ENCODE measurements around the gene SCFD2. TPM values are rescaled to one million over a fixed set of nuclear protein-coding genes. Genes with fewer than 3 reads are reported as not detected.
"Not testable (repeated sequence)": the region's sequence is repeated elsewhere in the genome, so short reads cannot be mapped to it uniquely, and the experiment has no call there.

Gene SCFD2
- total RNA-seq, 2 experiments from 2014 or later = 21.6 to 22.5 TPM

DNA sequence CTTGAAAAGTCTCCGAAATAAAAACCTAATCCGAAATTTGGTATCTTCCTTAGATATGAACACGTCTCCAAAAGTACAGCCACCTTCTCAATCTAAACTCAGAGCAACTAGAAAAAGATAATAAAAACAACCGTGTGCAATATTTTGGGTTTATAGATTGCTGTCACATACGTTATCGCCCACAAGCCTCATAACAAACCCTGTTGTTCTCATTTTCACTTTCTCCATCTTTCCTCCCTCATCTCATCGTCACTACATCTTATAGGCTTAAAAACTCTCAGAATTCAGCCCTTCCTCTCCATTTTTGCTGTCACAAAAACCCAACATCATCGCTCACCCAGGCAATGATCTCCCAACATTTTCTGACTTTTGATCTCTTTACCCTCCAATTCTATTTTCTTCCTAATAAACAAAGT lies 448 bp upstream of the SCFD2 start:
- DNase-seq (no peak), ATAC-seq (peak; percentile 49)
- Mint-ChIP-seq H3K9me3 (ENCODE audit: low read depth) (no peaks in the 10 kb centered on the region), H3K27me3 (peaks cover 9% of the 10 kb centered on the region), H3K36me3 (ENCODE audit: low read depth) (peaks cover 8% of the 10 kb centered on the region), H3K27ac (peak overlapping the region; percentile 95), H3K4me1 (peaks cover 40% of the 10 kb centered on the region), H3K4me3 (peak overlapping the region; percentile 95)
- intact Hi-C loops (cut with DNase I, micrococcal nuclease) = loop anchor here (1.0 to 10.0 kb wide), 7 partner anchors 11 to 654 kb away; partner anchors contain the start of gene FIP1L1 (in 2 of the 2)
- POLR2A ChIA-PET = interaction anchor here (0.6 to 1.2 kb wide), 2 partner anchors 11 to 697 kb away, joined by 3 read pairs; partner anchors contain the start of gene FIP1L1
- CTCF ChIA-PET = interaction anchor here (1.4 to 1.5 kb wide), 2 partner anchors 12 to 14 kb away, joined by 3 to 5 read pairs; no protein-coding TSS in a partner anchor

DNA sequence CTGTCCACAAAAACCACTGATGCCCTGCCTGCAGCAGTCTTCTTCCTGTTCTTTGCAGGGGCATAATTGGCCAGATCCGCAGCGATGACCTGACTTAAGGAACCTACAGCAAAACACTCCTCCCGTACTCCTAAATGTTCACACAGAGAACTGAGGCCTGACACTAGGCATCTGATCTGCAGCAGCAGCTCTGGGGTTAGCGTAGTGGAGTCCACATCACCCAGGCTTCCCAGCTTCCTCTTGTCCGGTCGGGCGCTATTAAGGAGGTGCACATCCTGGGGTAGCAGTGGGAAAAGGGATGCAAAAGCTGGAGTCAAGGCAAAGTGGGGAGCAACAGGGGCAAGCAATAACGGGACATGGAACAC lies 758 bp downstream of the SCFD2 start:
- Mint-ChIP-seq H3K9me3 (ENCODE audit: low read depth) (no peaks in the 10 kb centered on the region), H3K4me1 (peaks cover 52% of the 10 kb centered on the region), H3K27me3 (peaks cover 4% of the 10 kb centered on the region), H3K4me3 (peak overlapping the region; percentile 95), H3K27ac (peak overlapping the region; percentile 95), H3K36me3 (ENCODE audit: low read depth) (peaks cover 14% of the 10 kb centered on the region)
- peak; percentile 21 for DNase-seq
- intact Hi-C loops (cut with DNase I, micrococcal nuclease) = loop anchor here (5.0 to 10.0 kb wide), 5 partner anchors 233 to 650 kb away; no protein-coding TSS in a partner anchor
- ChIA-PET CTCF (interaction anchor here (1.5 kb wide), 1 partner anchor 15 kb away, joined by 5 read pairs; no protein-coding TSS in a partner anchor), POLR2A (interaction anchor here (1.2 kb wide), 1 partner anchor 12 kb away, joined by 3 read pairs; the partner anchor contains the start of gene FIP1L1)
- no peak for ATAC-seq

DNA sequence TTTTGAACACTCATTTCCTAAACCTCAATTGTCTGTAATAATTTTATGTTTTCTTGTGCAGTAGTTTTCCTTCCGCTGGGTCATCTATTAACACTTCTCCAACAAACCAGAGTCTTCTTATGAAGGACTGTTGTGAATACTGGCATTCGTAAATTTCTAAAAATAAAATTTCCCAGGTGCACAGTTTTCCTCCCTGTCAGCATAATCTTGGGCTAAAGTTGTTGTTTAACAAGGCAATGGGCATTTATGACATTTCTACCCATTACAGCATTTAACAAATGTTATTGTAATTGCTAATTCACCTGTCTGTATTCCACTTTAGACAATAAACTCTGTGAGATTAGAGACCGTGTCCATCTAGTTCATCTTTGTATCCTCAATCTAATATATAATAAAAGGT lies 1.2 kb downstream of the SCFD2 start:
- Mint-ChIP-seq H3K4me3 (peak overlapping the region; percentile 95), H3K27me3 (no peaks in the 10 kb centered on the region), H3K36me3 (ENCODE audit: low read depth) (peaks cover 14% of the 10 kb centered on the region), H3K4me1 (peaks cover 56% of the 10 kb centered on the region), H3K9me3 (ENCODE audit: low read depth) (no peaks in the 10 kb centered on the region), H3K27ac (no peak overlapping the region)
- POLR2A ChIA-PET = interaction anchor here (0.6 kb wide), 1 partner anchor 695 kb away, joined by 3 read pairs; no protein-coding TSS in a partner anchor
- DNase-seq (no peak), ATAC-seq (no peak)
- CTCF ChIA-PET = interaction anchor here (1.5 kb wide), 1 partner anchor 15 kb away, joined by 5 read pairs; no protein-coding TSS in a partner anchor
- intact Hi-C loops (cut with DNase I, micrococcal nuclease) = loop anchor here (5.0 to 10.0 kb wide), 5 partner anchors 232 to 650 kb away; no protein-coding TSS in a partner anchor

DNA sequence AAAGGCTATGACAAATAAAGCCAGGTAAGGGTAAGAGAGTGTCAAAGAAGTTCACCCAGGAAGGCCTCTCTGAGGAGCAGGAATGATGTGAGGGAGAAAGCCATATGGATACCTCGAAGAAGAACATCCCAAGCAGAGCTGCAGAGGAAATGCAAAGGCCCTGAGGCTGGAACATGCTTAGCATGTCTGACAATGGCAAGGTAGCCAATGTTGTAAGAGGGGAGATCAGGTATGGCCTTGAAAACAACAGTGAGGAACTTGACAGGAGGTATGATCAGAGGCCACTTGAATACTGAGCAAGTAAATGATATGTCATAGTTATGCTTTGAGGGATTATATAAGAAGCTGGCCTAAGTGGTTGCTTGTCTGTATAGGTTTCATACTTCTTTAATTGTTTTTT lies 3.8 kb downstream of the SCFD2 start:
- no peak for ATAC-seq
- DNase-seq = no peak
- H3K4me1 Mint-ChIP-seq = peaks cover 61% of the 10 kb centered on the region
- ChIA-PET POLR2A (interaction anchor here (0.6 kb wide), 1 partner anchor 56 kb away, joined by 4 read pairs; no protein-coding TSS in a partner anchor), CTCF (no interaction called here)
- H3K9me3 Mint-ChIP-seq (ENCODE audit: low read depth) = no peaks in the 10 kb centered on the region
- peak overlapping the region; percentile 58 for H3K4me3 Mint-ChIP-seq
- intact Hi-C loops (cut with DNase I, micrococcal nuclease) = loop anchor here in 1 of 2 experiments (10.0 kb wide), 1 partner anchor 647 kb away; no protein-coding TSS in a partner anchor
- H3K36me3 Mint-ChIP-seq (ENCODE audit: low read depth) = peaks cover 22% of the 10 kb centered on the region
- no peaks in the 10 kb centered on the region for H3K27me3 Mint-ChIP-seq
- H3K27ac Mint-ChIP-seq = peak overlapping the region; percentile 57

DNA sequence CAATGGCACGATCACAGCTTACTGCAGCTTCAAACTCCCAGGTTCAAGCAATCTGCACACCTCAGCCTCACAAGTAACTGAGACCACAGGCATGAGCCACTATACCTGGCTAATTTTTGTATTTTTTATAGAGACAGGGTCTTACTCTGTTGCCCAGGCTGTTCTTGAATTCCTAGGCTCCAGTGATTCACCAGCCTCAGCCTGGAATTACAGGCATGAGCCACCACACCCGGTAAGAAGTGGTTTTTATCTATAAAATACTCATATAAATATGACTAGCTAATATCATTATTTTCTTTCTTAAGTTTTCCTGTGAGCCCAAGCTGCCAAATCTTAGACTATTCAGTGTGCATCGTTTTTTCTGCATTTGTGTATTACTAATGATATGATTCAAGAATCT lies 4.4 kb downstream of the SCFD2 start:
- ChIA-PET CTCF (no interaction called here), POLR2A (no interaction called here)
- no peaks in the 10 kb centered on the region for H3K9me3 Mint-ChIP-seq (ENCODE audit: low read depth)
- no peak overlapping the region for H3K4me3 Mint-ChIP-seq
- H3K36me3 Mint-ChIP-seq (ENCODE audit: low read depth) = peaks cover 22% of the 10 kb centered on the region
- ATAC-seq (no peak), DNase-seq (no peak)
- no peak overlapping the region for H3K27ac Mint-ChIP-seq
- H3K4me1 Mint-ChIP-seq = peaks cover 54% of the 10 kb centered on the region
- H3K27me3 Mint-ChIP-seq = no peaks in the 10 kb centered on the region
- intact Hi-C loops (cut with DNase I, micrococcal nuclease) = loop anchor here in 1 of 2 experiments (10.0 kb wide), 1 partner anchor 647 kb away; no protein-coding TSS in a partner anchor

DNA sequence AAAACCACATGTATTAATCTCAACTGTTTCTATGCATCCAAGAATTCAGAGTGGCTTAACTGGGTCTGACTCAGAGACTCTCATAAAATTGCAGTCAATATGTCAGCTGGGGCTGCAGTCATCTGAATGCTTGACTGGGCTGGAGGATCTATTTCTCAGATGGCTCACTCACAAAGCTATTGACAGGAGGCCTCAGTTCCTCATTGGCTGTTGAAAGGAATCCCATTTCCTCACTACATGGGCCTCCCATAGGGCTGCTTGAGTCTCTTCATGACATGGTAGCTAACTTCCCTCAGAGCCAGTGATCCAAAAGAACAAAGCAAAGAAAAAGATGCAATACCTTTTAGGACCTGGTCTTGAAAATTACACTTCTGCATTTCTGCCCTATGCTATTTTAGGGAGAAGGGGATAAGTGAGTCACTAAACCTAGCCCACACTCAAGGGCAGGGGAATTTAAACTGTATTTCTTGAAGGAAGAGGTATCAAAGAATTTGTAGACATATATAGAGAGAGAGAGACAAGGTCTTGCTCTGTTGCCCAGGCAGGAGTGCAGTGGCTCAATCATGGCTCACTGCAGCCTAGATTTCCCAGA lies 9.8 kb downstream of the SCFD2 start:
- ChIA-PET POLR2A (no interaction called here), CTCF (interaction anchor here (0.6 kb wide), 1 partner anchor 151 kb away, joined by 3 read pairs; no protein-coding TSS in a partner anchor)
- H3K4me3 Mint-ChIP-seq = no peak overlapping the region

DNA sequence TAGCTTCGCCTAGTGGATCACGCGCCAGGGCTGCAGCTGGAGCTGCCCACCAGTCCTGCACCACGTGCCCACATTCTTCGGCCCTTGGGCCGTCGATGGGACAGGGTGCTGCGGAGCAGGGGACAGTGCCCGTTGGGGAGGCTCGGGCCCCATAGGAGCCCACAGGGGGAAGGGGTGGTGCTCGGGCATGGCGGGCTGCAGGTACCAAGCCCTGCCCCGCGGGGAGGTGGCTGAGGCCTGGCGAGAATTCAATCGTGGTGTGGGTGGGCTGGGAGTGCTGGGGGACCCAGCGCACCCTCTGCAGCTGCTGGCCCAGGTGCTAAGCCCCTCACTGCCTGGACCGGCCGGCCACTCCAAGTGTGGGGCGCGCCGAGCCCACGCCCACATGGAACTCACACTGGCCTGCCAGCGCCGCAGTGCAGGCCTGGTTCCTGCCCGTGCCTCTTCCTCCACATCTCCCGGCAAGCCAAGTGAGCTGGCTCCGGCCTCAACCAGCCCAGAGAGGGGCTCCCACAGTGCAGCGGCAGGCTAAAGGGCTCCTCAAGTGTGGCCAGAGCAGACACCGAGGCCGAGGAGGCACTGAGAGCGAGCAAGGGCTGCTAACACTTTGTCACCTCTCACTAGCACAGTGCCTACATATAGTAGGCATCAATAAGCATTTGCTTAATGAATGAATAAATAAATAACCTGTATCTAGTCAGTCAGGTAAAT lies 11.7 kb downstream of the SCFD2 start:
- Mint-ChIP-seq H3K4me1 (peaks cover 9% of the 10 kb centered on the region), H3K27me3 (no peaks in the 10 kb centered on the region), H3K9me3 (ENCODE audit: low read depth) (no peaks in the 10 kb centered on the region), H3K27ac (no peak overlapping the region), H3K4me3 (no peak overlapping the region), H3K36me3 (ENCODE audit: low read depth) (peaks cover 59% of the 10 kb centered on the region)
- ATAC-seq = no peak
- CTCF ChIA-PET = interaction anchor here (0.7 to 1.1 kb wide), 2 partner anchors 12 to 874 kb away, joined by 3 read pairs; no protein-coding TSS in a partner anchor
- intact Hi-C loops (cut with DNase I, micrococcal nuclease) = no loop called here
- POLR2A ChIA-PET = no interaction called here
- no peak for DNase-seq

More for the DNA sequence above, 9.8 kb downstream of the SCFD2 start:
- DNase-seq = no peak
- H3K9me3 Mint-ChIP-seq (ENCODE audit: low read depth) = no peaks in the 10 kb centered on the region
- ATAC-seq = no peak
- no peak overlapping the region for H3K27ac Mint-ChIP-seq
- no peaks in the 10 kb centered on the region for H3K27me3 Mint-ChIP-seq
- peaks cover 47% of the 10 kb centered on the region for H3K36me3 Mint-ChIP-seq (ENCODE audit: low read depth)
- intact Hi-C loops (cut with DNase I, micrococcal nuclease) = no loop called here
- H3K4me1 Mint-ChIP-seq = peaks cover 26% of the 10 kb centered on the region

DNA sequence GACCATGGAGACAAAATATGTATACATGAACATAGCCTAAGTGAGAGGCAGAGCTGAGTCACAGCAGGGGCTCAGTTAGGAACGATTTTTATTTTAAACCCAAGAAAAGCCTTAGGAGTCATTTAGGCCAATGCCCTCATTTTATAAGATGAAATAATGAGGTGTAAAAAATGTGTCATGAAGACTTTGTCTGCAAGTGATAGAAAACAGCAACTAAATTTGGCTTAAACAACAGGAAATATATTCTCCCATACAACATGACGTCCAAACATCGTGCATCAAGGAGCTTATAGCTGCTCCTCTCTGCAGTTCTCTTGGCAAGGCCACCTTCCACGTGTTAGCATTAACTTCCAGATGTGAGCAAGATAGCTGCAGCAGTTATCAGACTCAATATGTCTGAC lies 16.8 kb downstream of the SCFD2 start:
- CTCF ChIA-PET = no interaction called here
- Mint-ChIP-seq H3K4me3 (no peak overlapping the region), H3K27ac (no peak overlapping the region), H3K27me3 (no peaks in the 10 kb centered on the region), H3K36me3 (ENCODE audit: low read depth) (peaks cover 71% of the 10 kb centered on the region), H3K9me3 (ENCODE audit: low read depth) (peaks cover 5% of the 10 kb centered on the region), H3K4me1 (no peaks in the 10 kb centered on the region)
- DNase-seq (no peak), ATAC-seq (no peak)
- POLR2A ChIA-PET = no interaction called here
- intact Hi-C loops (cut with DNase I, micrococcal nuclease) = no loop called here

DNA sequence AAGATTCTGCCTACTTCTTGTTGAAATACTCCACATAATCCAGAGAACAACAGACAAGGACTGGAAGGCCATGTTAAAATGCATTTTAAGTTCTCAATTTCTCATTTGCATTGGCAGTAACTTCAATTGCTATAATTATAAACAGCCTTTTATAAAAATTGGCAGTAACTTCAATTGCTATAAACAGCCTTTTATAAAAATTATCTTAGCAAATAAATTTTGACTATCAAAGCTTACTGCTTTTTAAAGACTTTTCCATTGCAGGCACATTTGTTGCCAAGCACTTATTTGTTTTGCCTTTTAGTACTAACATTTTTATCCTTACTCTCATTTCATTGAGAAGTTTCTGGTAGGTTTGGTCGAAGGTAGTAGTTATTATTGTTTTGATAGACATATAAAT lies 17.8 kb downstream of the SCFD2 start:
- ATAC-seq = no peak
- POLR2A ChIA-PET = no interaction called here
- CTCF ChIA-PET = no interaction called here
- H3K27ac Mint-ChIP-seq = no peak overlapping the region
- intact Hi-C loops (cut with DNase I, micrococcal nuclease) = no loop called here
- DNase-seq = no peak
- H3K4me1 Mint-ChIP-seq = no peaks in the 10 kb centered on the region
- H3K4me3 Mint-ChIP-seq = no peak overlapping the region
- no peaks in the 10 kb centered on the region for H3K27me3 Mint-ChIP-seq
- H3K36me3 Mint-ChIP-seq (ENCODE audit: low read depth) = peaks cover 74% of the 10 kb centered on the region
- peaks cover 5% of the 10 kb centered on the region for H3K9me3 Mint-ChIP-seq (ENCODE audit: low read depth)

DNA sequence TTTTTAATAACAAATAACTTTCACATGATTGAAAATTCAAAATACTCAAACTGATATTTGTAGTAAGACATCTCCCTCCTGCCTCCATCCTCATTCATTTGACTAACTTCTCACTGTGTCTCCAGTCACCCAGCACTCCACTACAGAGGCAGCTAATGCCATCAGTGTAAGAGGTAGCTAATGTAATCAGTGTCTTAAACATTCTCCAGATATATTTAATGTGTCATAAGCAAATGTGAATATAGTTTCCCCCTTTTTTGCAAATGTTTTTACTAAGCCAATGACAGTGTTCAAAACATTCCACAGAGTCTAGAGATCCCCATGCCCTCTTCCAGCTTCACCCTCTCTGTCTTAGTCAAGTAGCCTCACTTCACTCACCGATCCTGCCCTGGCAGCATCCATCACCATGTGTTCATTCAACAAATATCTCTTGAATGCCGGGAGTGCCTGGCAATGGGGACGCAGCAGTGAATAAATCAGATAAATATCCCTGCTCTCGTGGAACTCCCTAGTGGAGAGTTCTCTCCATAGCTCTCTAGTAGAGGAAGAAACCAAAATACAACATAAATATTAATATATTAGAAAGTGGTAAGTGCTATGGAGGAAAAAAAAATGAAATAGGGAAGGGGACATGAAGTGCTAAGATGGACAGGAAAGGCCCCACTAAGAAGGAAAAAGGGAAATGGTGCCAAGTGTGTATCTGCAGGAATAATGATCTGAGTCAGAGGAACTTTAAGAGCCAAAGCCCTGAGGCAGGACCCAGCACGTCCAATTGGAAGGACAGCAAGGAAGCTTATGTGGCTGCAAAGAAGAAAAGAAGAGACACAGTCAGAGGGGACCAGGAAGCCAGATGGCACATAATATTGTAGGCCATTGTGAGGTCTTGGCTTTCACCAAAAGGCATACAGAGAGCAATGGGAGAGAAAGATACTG lies 18.7 kb downstream of the SCFD2 start:
- ChIA-PET POLR2A (no interaction called here), CTCF (interaction anchor here (0.7 kb wide), 1 partner anchor 276 kb away, joined by 6 read pairs; no protein-coding TSS in a partner anchor)
- DNase-seq (no peak), ATAC-seq (no peak)
- Mint-ChIP-seq H3K27ac (no peak overlapping the region), H3K27me3 (no peaks in the 10 kb centered on the region), H3K4me1 (no peaks in the 10 kb centered on the region), H3K9me3 (ENCODE audit: low read depth) (peaks cover 11% of the 10 kb centered on the region), H3K4me3 (no peak overlapping the region), H3K36me3 (ENCODE audit: low read depth) (peaks cover 72% of the 10 kb centered on the region)
- intact Hi-C loops (cut with DNase I, micrococcal nuclease) = no loop called here

DNA sequence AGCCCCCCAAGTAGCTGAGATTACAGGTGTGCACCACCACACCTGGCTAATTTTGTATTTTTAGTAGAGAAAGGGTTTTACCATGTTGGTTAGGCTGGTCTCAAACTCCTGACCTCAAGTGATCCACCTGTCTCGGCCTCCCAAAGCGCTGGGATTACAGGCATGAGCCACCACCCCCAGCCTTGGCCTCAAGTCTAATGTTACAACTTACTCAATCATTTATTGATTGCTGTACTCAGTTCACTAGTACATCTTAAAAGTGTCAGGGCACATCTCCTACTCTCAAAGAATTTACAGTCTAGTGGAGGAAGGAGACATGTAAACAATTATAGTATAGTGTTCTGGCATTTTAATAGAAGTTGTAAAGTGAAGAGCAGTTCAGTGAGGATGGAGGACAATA lies 19.5 kb downstream of the SCFD2 start:
- CTCF ChIA-PET = interaction anchor here (0.7 kb wide), 1 partner anchor 275 kb away, joined by 6 read pairs; no protein-coding TSS in a partner anchor
- H3K4me3 Mint-ChIP-seq; H3K27ac Mint-ChIP-seq; ATAC-seq; intact Hi-C loops (cut with DNase I, micrococcal nuclease); H3K27me3 Mint-ChIP-seq; POLR2A ChIA-PET; H3K4me1 Mint-ChIP-seq; DNase-seq: not testable (repeated sequence)
- H3K9me3 Mint-ChIP-seq (ENCODE audit: low read depth) = peaks cover 16% of the 10 kb centered on the region
- peaks cover 78% of the 10 kb centered on the region for H3K36me3 Mint-ChIP-seq (ENCODE audit: low read depth)
